Measurements from ENCODE around the gene DAW1. TPM values are rescaled to one million over a fixed set of nuclear protein-coding genes. Genes with fewer than 3 reads are reported as not detected.

The DAW1 gene
- total and polyA plus RNA-seq, 3 donors from 2014 or later = 25.2 to 105 (median 31.2) TPM

- Histone ChIP-seq H3K9me3 (no peaks in the 10 kb centered on the region), H3K27me3 (no peaks in the 10 kb centered on the region), H3K36me3 (ENCODE audit: low read depth, missing control alignments) (no peaks in the 10 kb centered on the region), H3K4me3 (no peak overlapping the region), H3K27ac (no peak overlapping the region), H3K4me1 (no peaks in the 10 kb centered on the region)
- TF ChIP-seq CTCF (IDR thresholded peaks at IDR 0.05) = no peak
- 48 to 65% methylated on average over 1 of the region's 1 CpG for WGBS, 2 donors
- DNase-seq = no peak
- intact Hi-C loops (cut with DNase I; ENCODE audit: low total_unique reads) = no loop called here
These were observed 21.5 kb upstream of the DAW1 start for GRCh38 chr2:227849906-227850305.

GRCh38 chr2:227853204-227853629 is 18.2 kb upstream of the DAW1 start:
- Histone ChIP-seq H3K4me3 (no peak overlapping the region), H3K4me1 (no peaks in the 10 kb centered on the region), H3K9me3 (no peaks in the 10 kb centered on the region), H3K27ac (no peak overlapping the region), H3K36me3 (ENCODE audit: low read depth, missing control alignments) (no peaks in the 10 kb centered on the region), H3K27me3 (no peaks in the 10 kb centered on the region)
- 68% methylated on average over 4 of the region's 4 CpGs for WGBS, 2 donors
- intact Hi-C loops (cut with DNase I; ENCODE audit: low total_unique reads) = no loop called here
- TF ChIP-seq POLR2A (IDR thresholded peaks at IDR 0.05) (no peak), CTCF (IDR thresholded peaks at IDR 0.05) (no peak)
- no peak for DNase-seq

DNA sequence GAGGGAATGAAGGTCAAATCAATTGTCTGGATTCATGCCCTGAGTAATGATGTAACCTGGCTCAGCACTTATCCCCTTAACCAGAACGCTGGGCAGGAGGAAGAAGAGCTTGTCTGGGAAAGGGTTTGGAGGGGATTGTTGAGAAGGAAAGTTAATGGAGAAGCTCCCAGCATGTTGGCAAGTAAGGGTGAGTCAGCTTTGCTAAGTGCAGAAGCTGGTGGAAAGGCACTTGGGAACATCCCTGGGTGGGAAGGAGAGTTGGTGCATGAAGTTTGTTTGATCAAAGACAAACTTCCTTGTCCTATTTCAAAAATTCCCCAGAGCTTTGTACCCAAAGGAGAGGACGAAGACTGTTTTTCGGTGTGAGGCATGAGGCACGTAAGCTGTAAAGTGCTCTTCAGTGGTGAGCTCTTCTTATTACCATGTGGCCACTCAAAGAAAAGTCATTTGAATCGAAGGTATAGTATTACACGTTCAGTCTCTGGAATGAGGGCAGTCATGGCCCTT is 17.6 kb upstream of the DAW1 start:
- Histone ChIP-seq H3K27ac (no peak overlapping the region), H3K4me1 (no peaks in the 10 kb centered on the region), H3K27me3 (no peaks in the 10 kb centered on the region), H3K4me3 (no peak overlapping the region), H3K9me3 (no peaks in the 10 kb centered on the region), H3K36me3 (ENCODE audit: low read depth, missing control alignments) (no peaks in the 10 kb centered on the region)
- DNase-seq = no peak
- intact Hi-C loops (cut with DNase I; ENCODE audit: low total_unique reads) = no loop called here
- WGBS, 2 donors = 80 to 85% methylated on average over 6 of the region's 6 CpGs
- TF ChIP-seq CTCF (IDR thresholded peaks at IDR 0.05) = no peak
- TF ChIP-seq POLR2A (IDR thresholded peaks at IDR 0.05) = no peak

DNA sequence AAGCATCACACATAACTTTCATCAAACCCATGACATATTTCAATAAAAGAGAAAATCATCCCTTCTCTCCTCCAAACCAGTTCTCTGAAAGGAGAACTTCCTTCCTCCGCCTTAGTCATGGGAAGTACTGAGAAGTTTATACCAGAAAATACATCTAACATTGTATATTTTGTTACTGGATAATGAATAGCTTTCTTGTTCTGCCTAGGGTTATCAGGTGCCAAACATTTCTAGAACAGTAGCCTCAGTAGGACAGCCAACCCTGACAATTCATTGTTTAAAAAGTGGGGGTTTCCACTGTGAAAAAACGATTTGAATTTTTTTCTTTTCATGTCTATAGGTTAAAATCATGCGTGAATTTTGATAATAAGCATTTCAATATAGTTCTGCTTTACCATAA is 16.0 kb upstream of the DAW1 start:
- Histone ChIP-seq H3K4me1 (peaks cover 2% of the 10 kb centered on the region), H3K9me3 (no peaks in the 10 kb centered on the region), H3K27ac (no peak overlapping the region), H3K27me3 (no peaks in the 10 kb centered on the region), H3K36me3 (ENCODE audit: low read depth, missing control alignments) (no peaks in the 10 kb centered on the region), H3K4me3 (no peak overlapping the region)
- 51 to 55% methylated on average over 3 of the region's 3 CpGs for WGBS, 2 donors
- no peak for DNase-seq
- intact Hi-C loops (cut with DNase I; ENCODE audit: low total_unique reads) = no loop called here
- TF ChIP-seq POLR2A (IDR thresholded peaks at IDR 0.05) = no peak
- no peak for TF ChIP-seq CTCF (IDR thresholded peaks at IDR 0.05)

GRCh38 chr2:227856697-227857096 is 14.7 kb upstream of the DAW1 start:
- DNase-seq = no peak

More at GRCh38 chr2:227856697-227857096, 14.7 kb upstream of the DAW1 start:
- 86 to 96% methylated on average over 2 of the region's 2 CpGs for WGBS, 2 donors
- H3K36me3 ChIP-seq (ENCODE audit: low read depth, missing control alignments) = no peaks in the 10 kb centered on the region
- no peaks in the 10 kb centered on the region for H3K9me3 ChIP-seq
- H3K27me3 ChIP-seq = no peaks in the 10 kb centered on the region
- no peak for TF ChIP-seq CTCF (IDR thresholded peaks at IDR 0.05)
- no peak for TF ChIP-seq POLR2A (IDR thresholded peaks at IDR 0.05)
- intact Hi-C loops (cut with DNase I; ENCODE audit: low total_unique reads) = no loop called here
- no peak overlapping the region for H3K27ac ChIP-seq
- no peak overlapping the region for H3K4me3 ChIP-seq
- H3K4me1 ChIP-seq = peaks cover 6% of the 10 kb centered on the region

All from testis (tissue), 3 donors.